HepG2 (cell line): ENCODE results near the gene SHLD1. TPM values are rescaled to one million over a fixed set of nuclear protein-coding genes. Genes with fewer than 3 reads are reported as not detected.

Experiments used
- CBX1 ChIP-seq: IDR thresholded peaks from one replicate; pipeline ENCODE4 v1.6.1; 2016; ENCODE audit warnings: antibody characterized with exemption, low read depth
- HNRNPUL1 ChIP-seq: fragments of 200-400 bp; formaldehyde crosslinking; IDR thresholded peaks from 2 replicates; pipeline ENCODE4 v1.6.1; 2017; ENCODE audit warnings: low read depth, mild to moderate bottlenecking, low read length, moderate library complexity
- MED1 ChIP-seq: sonication (generic); formaldehyde crosslinking; IDR thresholded peaks from 2 replicates; pipeline ENCODE4 v1.4.0; 2020; ENCODE audit warnings: missing genetic modification reagents
- REPIN1 ChIP-seq: sonication (generic); formaldehyde crosslinking; IDR thresholded peaks from 2 replicates; pipeline ENCODE4 v1.8.0; 2022; ENCODE audit warnings: missing genetic modification reagents, low read depth, mild to moderate bottlenecking, borderline replicate concordance
- SMARCC2 ChIP-seq: fragments of 450-650 bp; IDR thresholded peaks from 2 replicates; pipeline ENCODE4 v1.6.1; 2017; ENCODE audit warnings: antibody characterized with exemption, mild to moderate bottlenecking
- ZNF772 ChIP-seq: sonication (generic); formaldehyde crosslinking; IDR thresholded peaks from 2 replicates; pipeline ENCODE4 v1.5.0; 2020; ENCODE audit warnings: mild to moderate bottlenecking, missing genetic modification reagents
- ZNF775 ChIP-seq: sonication (generic); formaldehyde crosslinking; IDR thresholded peaks from 2 replicates; pipeline ENCODE4 v1.4.0; 2020; ENCODE audit warnings: missing genetic modification reagents, mild to moderate bottlenecking, moderate library complexity, borderline replicate concordance
- polyA plus RNA-seq, 8 experiments: library from polyadenylated mRNA; depleted of rRNA in 3 of 8; stranded (reverse) in 7 of 8; unstranded in 1 of 8; fragments of >200 nt; fragmentation: Illumina TruSeq in 4 of 8; extraction: Trizol in 4 of 8; gene quantifications; 2 replicates each; pipeline versions ENCODE4 v1.2.1 to v1.2.3, GENCODE V29; 2011 to 2016; ENCODE audit warnings: low read depth in 4 of 8, missing spikeins in 1 of 8, mixed read lengths in 1 of 8; ENCODE audit not compliant: insufficient read depth in 1 of 8
- total RNA-seq, 5 experiments: library from RNA; depleted of rRNA; stranded (reverse); fragments of >200 nt; fragmentation: Illumina TruSeq; extraction: Trizol; gene quantifications; 2 replicates each; pipeline ENCODE4 v1.2.3, GENCODE V29; 2016; ENCODE audit warnings: low read depth in 1 of 5
- TF ChIP-seq, protein P1 (sequence below): IDR thresholded peaks from 2 replicates; pipeline ENCODE4 v1.6.1; 2012; ENCODE audit warnings: low read length, improper control_type of control experiment
- TF ChIP-seq, protein P2 (sequence below): sonication (generic); formaldehyde crosslinking; IDR thresholded peaks from 2 replicates; pipeline ENCODE4 v1.9.0; 2022; ENCODE audit warnings: low read depth, missing genetic modification reagents
- TF ChIP-seq, protein P3 (sequence below): sonication (generic); formaldehyde crosslinking; IDR thresholded peaks from 2 replicates; pipeline ENCODE4 v1.4.0; 2020; ENCODE audit warnings: mild to moderate bottlenecking, missing genetic modification reagents
- TF ChIP-seq, protein P4 (sequence below): conservative IDR thresholded peaks from 2 replicates; pipeline ENCODE4 v1.6.1; 2018; ENCODE audit warnings: missing genetic modification reagents
- TF ChIP-seq, protein P5 (sequence below): IDR thresholded peaks from 2 replicates; pipeline ENCODE4 v1.6.1; 2016
- TF ChIP-seq, protein P6 (sequence below): IDR thresholded peaks from 2 replicates; pipeline ENCODE4 v1.6.1; 2018; ENCODE audit warnings: missing genetic modification reagents, mild to moderate bottlenecking, missing compliant biosample characterization

The SHLD1 gene
- total and polyA plus RNA-seq, 2 of the 13 experiments (the other 11 are each of a cell fraction or from before 2014, with no cell fraction given), result 8.9 to 10.0 TPM

DNA sequence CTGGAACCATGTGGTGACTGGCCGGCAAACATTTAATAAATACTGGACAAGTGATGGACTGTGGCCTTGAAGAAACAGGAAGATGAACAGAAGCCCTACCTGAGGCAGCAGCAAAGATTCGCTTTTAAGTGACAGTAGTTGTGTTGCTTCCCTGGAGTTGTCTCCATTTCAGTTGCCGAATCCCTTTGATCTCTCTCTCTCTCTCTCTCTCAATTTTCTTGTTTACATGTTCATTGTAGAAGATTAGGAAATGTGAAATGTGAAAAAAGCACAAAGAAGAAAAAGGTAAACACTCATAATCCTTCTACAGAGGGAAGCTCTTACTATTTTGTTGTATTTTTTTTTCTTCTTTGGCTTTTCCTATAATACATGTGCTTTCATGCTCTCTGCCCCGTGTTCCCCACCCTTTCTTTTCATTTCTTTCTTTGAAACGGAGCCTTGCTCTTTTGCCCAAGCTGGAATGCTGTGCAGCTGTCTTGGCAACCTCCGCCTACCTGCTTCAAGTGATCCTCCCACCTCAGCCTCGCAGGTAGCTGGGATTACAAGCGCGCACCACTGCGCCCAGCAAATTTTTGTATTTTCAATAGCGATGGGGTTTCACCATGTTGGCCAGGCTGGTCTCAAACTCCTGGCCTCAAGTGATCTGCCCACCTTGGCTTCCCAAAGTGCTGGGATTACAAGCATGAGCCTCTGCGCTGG lies 81.5 kb downstream of the SHLD1 start (continued):
- TF ChIP-seq, protein P1, sequence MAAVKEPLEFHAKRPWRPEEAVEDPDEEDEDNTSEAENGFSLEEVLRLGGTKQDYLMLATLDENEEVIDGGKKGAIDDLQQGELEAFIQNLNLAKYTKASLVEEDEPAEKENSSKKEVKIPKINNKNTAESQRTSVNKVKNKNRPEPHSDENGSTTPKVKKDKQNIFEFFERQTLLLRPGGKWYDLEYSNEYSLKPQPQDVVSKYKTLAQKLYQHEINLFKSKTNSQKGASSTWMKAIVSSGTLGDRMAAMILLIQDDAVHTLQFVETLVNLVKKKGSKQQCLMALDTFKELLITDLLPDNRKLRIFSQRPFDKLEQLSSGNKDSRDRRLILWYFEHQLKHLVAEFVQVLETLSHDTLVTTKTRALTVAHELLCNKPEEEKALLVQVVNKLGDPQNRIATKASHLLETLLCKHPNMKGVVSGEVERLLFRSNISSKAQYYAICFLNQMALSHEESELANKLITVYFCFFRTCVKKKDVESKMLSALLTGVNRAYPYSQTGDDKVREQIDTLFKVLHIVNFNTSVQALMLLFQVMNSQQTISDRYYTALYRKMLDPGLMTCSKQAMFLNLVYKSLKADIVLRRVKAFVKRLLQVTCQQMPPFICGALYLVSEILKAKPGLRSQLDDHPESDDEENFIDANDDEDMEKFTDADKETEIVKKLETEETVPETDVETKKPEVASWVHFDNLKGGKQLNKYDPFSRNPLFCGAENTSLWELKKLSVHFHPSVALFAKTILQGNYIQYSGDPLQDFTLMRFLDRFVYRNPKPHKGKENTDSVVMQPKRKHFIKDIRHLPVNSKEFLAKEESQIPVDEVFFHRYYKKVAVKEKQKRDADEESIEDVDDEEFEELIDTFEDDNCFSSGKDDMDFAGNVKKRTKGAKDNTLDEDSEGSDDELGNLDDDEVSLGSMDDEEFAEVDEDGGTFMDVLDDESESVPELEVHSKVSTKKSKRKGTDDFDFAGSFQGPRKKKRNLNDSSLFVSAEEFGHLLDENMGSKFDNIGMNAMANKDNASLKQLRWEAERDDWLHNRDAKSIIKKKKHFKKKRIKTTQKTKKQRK, result no peak
- TF ChIP-seq SMARCC2 (no peak), HNRNPUL1 (no peak), ZNF772 (CRISPR knock-in tag) (no peak), ZNF775 (CRISPR knock-in tag) (no peak), CBX1 (no peak), REPIN1 (CRISPR knock-in tag) (no peak), MED1 (CRISPR knock-in tag) (no peak)
- TF ChIP-seq, protein P2, sequence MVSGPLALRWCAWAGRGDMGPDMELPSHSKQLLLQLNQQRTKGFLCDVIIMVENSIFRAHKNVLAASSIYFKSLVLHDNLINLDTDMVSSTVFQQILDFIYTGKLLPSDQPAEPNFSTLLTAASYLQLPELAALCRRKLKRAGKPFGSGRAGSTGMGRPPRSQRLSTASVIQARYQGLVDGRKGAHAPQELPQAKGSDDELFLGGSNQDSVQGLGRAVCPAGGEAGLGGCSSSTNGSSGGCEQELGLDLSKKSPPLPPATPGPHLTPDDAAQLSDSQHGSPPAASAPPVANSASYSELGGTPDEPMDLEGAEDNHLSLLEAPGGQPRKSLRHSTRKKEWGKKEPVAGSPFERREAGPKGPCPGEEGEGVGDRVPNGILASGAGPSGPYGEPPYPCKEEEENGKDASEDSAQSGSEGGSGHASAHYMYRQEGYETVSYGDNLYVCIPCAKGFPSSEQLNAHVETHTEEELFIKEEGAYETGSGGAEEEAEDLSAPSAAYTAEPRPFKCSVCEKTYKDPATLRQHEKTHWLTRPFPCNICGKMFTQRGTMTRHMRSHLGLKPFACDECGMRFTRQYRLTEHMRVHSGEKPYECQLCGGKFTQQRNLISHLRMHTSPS (CRISPR knock-in tag), result no peak
- TF ChIP-seq, protein P3, sequence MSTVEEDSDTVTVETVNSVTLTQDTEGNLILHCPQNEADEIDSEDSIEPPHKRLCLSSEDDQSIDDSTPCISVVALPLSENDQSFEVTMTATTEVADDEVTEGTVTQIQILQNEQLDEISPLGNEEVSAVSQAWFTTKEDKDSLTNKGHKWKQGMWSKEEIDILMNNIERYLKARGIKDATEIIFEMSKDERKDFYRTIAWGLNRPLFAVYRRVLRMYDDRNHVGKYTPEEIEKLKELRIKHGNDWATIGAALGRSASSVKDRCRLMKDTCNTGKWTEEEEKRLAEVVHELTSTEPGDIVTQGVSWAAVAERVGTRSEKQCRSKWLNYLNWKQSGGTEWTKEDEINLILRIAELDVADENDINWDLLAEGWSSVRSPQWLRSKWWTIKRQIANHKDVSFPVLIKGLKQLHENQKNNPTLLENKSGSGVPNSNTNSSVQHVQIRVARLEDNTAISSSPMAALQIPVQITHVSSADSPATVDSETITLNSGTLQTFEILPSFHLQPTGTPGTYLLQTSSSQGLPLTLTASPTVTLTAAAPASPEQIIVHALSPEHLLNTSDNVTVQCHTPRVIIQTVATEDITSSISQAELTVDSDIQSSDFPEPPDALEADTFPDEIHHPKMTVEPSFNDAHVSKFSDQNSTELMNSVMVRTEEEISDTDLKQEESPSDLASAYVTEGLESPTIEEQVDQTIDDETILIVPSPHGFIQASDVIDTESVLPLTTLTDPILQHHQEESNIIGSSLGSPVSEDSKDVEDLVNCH (CRISPR knock-in tag), result no peak
- TF ChIP-seq, protein P4, sequence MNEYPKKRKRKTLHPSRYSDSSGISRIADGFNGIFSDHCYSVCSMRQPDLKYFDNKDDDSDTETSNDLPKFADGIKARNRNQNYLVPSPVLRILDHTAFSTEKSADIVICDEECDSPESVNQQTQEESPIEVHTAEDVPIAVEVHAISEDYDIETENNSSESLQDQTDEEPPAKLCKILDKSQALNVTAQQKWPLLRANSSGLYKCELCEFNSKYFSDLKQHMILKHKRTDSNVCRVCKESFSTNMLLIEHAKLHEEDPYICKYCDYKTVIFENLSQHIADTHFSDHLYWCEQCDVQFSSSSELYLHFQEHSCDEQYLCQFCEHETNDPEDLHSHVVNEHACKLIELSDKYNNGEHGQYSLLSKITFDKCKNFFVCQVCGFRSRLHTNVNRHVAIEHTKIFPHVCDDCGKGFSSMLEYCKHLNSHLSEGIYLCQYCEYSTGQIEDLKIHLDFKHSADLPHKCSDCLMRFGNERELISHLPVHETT (CRISPR knock-in tag), result no peak
- TF ChIP-seq, protein P5, sequence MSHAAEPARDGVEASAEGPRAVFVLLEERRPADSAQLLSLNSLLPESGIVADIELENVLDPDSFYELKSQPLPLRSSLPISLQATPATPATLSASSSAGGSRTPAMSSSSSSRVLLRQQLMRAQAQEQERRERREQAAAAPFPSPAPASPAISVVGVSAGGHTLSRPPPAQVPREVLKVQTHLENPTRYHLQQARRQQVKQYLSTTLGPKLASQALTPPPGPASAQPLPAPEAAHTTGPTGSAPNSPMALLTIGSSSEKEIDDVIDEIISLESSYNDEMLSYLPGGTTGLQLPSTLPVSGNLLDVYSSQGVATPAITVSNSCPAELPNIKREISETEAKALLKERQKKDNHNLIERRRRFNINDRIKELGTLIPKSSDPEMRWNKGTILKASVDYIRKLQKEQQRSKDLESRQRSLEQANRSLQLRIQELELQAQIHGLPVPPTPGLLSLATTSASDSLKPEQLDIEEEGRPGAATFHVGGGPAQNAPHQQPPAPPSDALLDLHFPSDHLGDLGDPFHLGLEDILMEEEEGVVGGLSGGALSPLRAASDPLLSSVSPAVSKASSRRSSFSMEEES (CRISPR knock-in tag), result no peak
- TF ChIP-seq, protein P6, sequence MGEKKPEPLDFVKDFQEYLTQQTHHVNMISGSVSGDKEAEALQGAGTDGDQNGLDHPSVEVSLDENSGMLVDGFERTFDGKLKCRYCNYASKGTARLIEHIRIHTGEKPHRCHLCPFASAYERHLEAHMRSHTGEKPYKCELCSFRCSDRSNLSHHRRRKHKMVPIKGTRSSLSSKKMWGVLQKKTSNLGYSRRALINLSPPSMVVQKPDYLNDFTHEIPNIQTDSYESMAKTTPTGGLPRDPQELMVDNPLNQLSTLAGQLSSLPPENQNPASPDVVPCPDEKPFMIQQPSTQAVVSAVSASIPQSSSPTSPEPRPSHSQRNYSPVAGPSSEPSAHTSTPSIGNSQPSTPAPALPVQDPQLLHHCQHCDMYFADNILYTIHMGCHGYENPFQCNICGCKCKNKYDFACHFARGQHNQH, result no peak
